A549 treated with AZD9567 at 1 μM for 4 hours (cell line): Measurements from ENCODE around the gene ATM. TPM values are rescaled to one million over a fixed set of nuclear protein-coding genes. Genes with fewer than 3 reads are reported as not detected.

ENCODE experiments used
- total RNA-seq: library from RNA; stranded (reverse); fragments of 200-300 nt; extraction: Qiagen RNA extraction; gene quantifications from 5 replicates; pipeline ENCODE4 v1.2.3, GENCODE V29; 2022; ENCODE audit not compliant: insufficient read depth

ATM gene, protein sequence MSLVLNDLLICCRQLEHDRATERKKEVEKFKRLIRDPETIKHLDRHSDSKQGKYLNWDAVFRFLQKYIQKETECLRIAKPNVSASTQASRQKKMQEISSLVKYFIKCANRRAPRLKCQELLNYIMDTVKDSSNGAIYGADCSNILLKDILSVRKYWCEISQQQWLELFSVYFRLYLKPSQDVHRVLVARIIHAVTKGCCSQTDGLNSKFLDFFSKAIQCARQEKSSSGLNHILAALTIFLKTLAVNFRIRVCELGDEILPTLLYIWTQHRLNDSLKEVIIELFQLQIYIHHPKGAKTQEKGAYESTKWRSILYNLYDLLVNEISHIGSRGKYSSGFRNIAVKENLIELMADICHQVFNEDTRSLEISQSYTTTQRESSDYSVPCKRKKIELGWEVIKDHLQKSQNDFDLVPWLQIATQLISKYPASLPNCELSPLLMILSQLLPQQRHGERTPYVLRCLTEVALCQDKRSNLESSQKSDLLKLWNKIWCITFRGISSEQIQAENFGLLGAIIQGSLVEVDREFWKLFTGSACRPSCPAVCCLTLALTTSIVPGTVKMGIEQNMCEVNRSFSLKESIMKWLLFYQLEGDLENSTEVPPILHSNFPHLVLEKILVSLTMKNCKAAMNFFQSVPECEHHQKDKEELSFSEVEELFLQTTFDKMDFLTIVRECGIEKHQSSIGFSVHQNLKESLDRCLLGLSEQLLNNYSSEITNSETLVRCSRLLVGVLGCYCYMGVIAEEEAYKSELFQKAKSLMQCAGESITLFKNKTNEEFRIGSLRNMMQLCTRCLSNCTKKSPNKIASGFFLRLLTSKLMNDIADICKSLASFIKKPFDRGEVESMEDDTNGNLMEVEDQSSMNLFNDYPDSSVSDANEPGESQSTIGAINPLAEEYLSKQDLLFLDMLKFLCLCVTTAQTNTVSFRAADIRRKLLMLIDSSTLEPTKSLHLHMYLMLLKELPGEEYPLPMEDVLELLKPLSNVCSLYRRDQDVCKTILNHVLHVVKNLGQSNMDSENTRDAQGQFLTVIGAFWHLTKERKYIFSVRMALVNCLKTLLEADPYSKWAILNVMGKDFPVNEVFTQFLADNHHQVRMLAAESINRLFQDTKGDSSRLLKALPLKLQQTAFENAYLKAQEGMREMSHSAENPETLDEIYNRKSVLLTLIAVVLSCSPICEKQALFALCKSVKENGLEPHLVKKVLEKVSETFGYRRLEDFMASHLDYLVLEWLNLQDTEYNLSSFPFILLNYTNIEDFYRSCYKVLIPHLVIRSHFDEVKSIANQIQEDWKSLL (N-terminal part only)
- 6.9 to 24.1 TPM (median 8.9 TPM) in 5 replicates for total RNA-seq

DNA sequence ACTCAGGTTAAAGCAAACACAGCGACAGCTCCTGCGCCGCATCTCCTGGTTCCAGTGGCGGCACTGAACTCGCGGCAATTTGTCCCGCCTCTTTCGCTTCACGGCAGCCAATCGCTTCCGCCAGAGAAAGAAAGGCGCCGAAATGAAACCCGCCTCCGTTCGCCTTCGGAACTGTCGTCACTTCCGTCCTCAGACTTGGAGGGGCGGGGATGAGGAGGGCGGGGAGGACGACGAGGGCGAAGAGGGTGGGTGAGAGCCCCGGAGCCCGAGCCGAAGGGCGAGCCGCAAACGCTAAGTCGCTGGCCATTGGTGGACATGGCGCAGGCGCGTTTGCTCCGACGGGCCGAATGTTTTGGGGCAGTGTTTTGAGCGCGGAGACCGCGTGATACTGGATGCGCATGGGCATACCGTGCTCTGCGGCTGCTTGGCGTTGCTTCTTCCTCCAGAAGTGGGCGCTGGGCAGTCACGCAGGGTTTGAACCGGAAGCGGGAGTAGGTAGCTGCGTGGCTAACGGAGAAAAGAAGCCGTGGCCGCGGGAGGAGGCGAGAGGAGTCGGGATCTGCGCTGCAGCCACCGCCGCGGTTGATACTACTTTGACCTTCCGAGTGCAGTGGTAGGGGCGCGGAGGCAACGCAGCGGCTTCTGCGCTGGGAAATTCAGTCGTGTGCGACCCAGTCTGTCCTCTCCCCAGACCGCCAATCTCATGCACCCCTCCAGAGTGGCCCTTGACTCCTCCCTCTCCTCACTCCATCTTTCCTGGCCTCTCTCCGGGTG is at the start of gene ATM, which contains the start of gene NPAT:
Gene ATM (plus strand): TSS at position 494 of the 774 bp plus-strand sequence. CDS start 4,558 bp downstream, outside the sequence.
Gene NPAT (minus strand): TSS at position 65 of the 774 bp plus-strand sequence. CDS start 102 bp downstream, outside the sequence.

Other genes starting within 250 kb of the ATM start
- gene CUL5, start 214.2 kb upstream of the ATM start, total RNA-seq: 7.7 to 10.4 TPM (median 9.8 TPM) in 5 replicates
- gene ACAT1, start 101.5 kb upstream of the ATM start, total RNA-seq: 53.8 to 65.9 TPM (median 65.6 TPM) in 5 replicates
- gene NPAT, start 429 bp upstream of the ATM start, total RNA-seq: 4.0 to 6.5 TPM (median 4.8 TPM) in 5 replicates
- gene C11orf65, start 244.5 kb downstream of the ATM start, total RNA-seq: 0.12 to 0.48 TPM (median 0.44 TPM) in 3 of 5 replicates, not detected in the others